ENCODE data around the gene PHTF2. TPM values are rescaled to one million over a fixed set of nuclear protein-coding genes. Genes with fewer than 3 reads are reported as not detected.

PHTF2 gene
- total and polyA plus RNA-seq, 11 donors = 9.6 to 47.2 (median 24.2) TPM

GRCh38 chr7:77954773-77955555 lies 156.4 kb downstream of the PHTF2 start:
- H3K9me3 ChIP-seq = no peaks in the 10 kb centered on the region
- no peak for TF ChIP-seq POLR2A (IDR thresholded peaks at IDR 0.05)
- no peak for TF ChIP-seq CTCF (IDR thresholded peaks at IDR 0.05)
- H3K36me3 ChIP-seq = peaks cover 0 to 22% (median 12%) of the 10 kb centered on the region in 9 donors
- ATAC-seq (no peak), DNase-seq (no peak)
- H3K4me1 ChIP-seq = no peaks in the 10 kb centered on the region
- WGBS, 4 donors = 87 to 93% (median 91%) methylated on average over 3 of the region's 3 CpGs
- H3K4me3 ChIP-seq = no peak overlapping the region
- intact Hi-C loops (cut with DNase I) = no loop called here
- H3K27me3 ChIP-seq = no peaks in the 10 kb centered on the region
- H3K27ac ChIP-seq = no peak overlapping the region

GRCh38 chr7:77958436-77958835 lies 159.9 kb downstream of the PHTF2 start:
- 97 to 100% (median 98%) methylated on average over 2 of the region's 2 CpGs for WGBS, 4 donors
- TF ChIP-seq CTCF (IDR thresholded peaks at IDR 0.05) (no peak), POLR2A (IDR thresholded peaks at IDR 0.05) (no peak)

GRCh38 chr7:77959080-77959479 lies 160.5 kb downstream of the PHTF2 start:
- no peak for DNase-seq
- H3K9me3 ChIP-seq = no peaks in the 10 kb centered on the region
- no peak overlapping the region for H3K27ac ChIP-seq
- WGBS, 4 donors = 93 to 97% (median 95%) methylated on average over 2 of the region's 2 CpGs
- ATAC-seq = no peak
- H3K27me3 ChIP-seq = no peaks in the 10 kb centered on the region
- H3K4me3 ChIP-seq = no peak overlapping the region
- H3K4me1 ChIP-seq = no peaks in the 10 kb centered on the region
- H3K36me3 ChIP-seq = peaks cover 0 to 16% (median 9%) of the 10 kb centered on the region in 9 donors
- TF ChIP-seq CTCF (IDR thresholded peaks at IDR 0.05) = no peak
- TF ChIP-seq POLR2A (IDR thresholded peaks at IDR 0.05) = no peak
- intact Hi-C loops (cut with DNase I) = no loop called here

More at GRCh38 chr7:77958436-77958835, 159.9 kb downstream of the PHTF2 start:
- Histone ChIP-seq H3K4me3 (no peak overlapping the region), H3K4me1 (no peaks in the 10 kb centered on the region), H3K27me3 (no peaks in the 10 kb centered on the region), H3K9me3 (no peaks in the 10 kb centered on the region), H3K36me3 (peaks cover 0 to 20% (median 12%) of the 10 kb centered on the region in 9 donors), H3K27ac (no peak overlapping the region)
- ATAC-seq (no peak), DNase-seq (no peak)
- intact Hi-C loops (cut with DNase I) = no loop called here

GRCh38 chr7:77960336-77960735 lies 161.8 kb downstream of the PHTF2 start:
- ATAC-seq = no peak
- H3K4me3 ChIP-seq = no peak overlapping the region
- 83 to 90% (median 87%) methylated on average over 2 of the region's 2 CpGs for WGBS, 4 donors
- no peak overlapping the region for H3K27ac ChIP-seq
- no peak for TF ChIP-seq POLR2A (IDR thresholded peaks at IDR 0.05)
- no peak for TF ChIP-seq CTCF (IDR thresholded peaks at IDR 0.05)
- H3K27me3 ChIP-seq = no peaks in the 10 kb centered on the region
- intact Hi-C loops (cut with DNase I) = no loop called here
- no peaks in the 10 kb centered on the region for H3K9me3 ChIP-seq
- no peaks in the 10 kb centered on the region for H3K4me1 ChIP-seq
- no peak for DNase-seq
- H3K36me3 ChIP-seq = peaks cover 0 to 4% (median 0%) of the 10 kb centered on the region in 9 donors
